22Rv1 (cell line): Measurements from ENCODE around the gene RMI2.

Source experiments
- ZFX ChIP-seq: fragments of 450-650 bp; IDR thresholded peaks from 2 replicates; pipeline ENCODE4 v1.6.1; 2017; ENCODE audit warnings: antibody characterized with exemption, borderline replicate concordance
- TF ChIP-seq, protein P1 (sequence below): fragments of 450-650 bp; IDR thresholded peaks from 2 replicates; pipeline ENCODE4 v1.5.1; 2017; ENCODE audit warnings: mild to moderate bottlenecking

DNA sequence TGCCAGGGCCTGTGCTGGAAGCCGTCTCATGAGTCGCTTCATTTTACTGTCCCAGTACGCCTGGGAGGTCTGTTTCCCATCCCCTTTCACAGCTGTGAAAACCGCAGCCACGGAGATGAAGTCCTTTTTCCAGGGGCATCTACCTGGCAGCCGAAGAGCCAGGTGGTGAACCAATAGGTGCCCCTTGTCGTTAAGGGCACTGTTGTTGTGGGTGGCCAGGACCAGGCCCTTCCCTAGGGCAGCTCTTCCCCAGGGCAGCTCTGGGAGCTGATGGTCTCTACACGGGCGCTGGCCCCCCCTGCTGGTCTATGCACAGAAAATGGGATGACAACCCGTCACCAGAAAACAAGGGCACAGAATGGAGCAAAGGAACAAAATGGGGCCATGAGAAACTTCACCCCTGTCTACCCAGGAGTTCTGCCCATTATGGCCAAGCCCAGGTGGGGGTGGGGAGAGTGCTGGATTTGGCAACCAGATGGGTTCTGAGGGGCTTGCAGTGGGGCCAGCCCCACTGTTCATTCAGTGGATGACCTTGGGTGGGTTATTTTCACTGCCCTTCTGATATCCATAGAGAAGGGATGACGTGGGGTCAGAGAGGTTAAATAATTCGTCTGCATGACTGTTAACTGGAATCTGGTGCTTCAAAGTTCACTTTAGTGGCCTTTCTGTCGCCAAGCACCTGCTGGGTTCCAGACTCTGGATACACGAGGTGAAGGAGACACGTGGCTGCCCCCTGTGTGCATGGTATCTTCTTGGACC is 11.5 kb downstream of the RMI2 start:
- TF ChIP-seq, protein P1, sequence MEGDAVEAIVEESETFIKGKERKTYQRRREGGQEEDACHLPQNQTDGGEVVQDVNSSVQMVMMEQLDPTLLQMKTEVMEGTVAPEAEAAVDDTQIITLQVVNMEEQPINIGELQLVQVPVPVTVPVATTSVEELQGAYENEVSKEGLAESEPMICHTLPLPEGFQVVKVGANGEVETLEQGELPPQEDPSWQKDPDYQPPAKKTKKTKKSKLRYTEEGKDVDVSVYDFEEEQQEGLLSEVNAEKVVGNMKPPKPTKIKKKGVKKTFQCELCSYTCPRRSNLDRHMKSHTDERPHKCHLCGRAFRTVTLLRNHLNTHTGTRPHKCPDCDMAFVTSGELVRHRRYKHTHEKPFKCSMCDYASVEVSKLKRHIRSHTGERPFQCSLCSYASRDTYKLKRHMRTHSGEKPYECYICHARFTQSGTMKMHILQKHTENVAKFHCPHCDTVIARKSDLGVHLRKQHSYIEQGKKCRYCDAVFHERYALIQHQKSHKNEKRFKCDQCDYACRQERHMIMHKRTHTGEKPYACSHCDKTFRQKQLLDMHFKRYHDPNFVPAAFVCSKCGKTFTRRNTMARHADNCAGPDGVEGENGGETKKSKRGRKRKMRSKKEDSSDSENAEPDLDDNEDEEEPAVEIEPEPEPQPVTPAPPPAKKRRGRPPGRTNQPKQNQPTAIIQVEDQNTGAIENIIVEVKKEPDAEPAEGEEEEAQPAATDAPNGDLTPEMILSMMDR = peak; percentile 69
- no peak for TF ChIP-seq ZFX
